ENCODE measurements around the gene PPTC7. TPM values are rescaled to one million over a fixed set of nuclear protein-coding genes. Genes with fewer than 3 reads are reported as not detected.

The PPTC7 gene
- total and polyA plus RNA-seq, 2 experiments from 2014 or later = 2.4 to 3.4 TPM

- H3K27me3 ChIP-seq (replicated peaks; ENCODE audit: insufficient read depth) = no peaks in the 10 kb centered on the region
- no peak for DNase-seq
- no peak overlapping the region for H3K4me2 ChIP-seq (ENCODE audit: unreplicated experiment)
Observed at GRCh38 chr12:110543252-110543959, 39.7 kb downstream of the PPTC7 start.

GRCh38 chr12:110540048-110540447, 43.1 kb downstream of the PPTC7 start:
- Histone ChIP-seq H3F3A (ENCODE audit: insufficient read depth) (peaks cover 21% of the 10 kb centered on the region), H3K4me2 (ENCODE audit: unreplicated experiment) (no peak overlapping the region), H3K27ac (no peak overlapping the region), H3K27me3 (replicated peaks; ENCODE audit: insufficient read depth) (no peaks in the 10 kb centered on the region), H3K9me2 (ENCODE audit: insufficient read depth) (no peaks in the 10 kb centered on the region), H4K20me1 (ENCODE audit: insufficient read depth) (0 out of 2 replicates have a peak, but pooled peaks cover 9% of the 10 kb centered on the region), H3K36me3 (ENCODE audit: low read depth) (peaks cover 16% of the 10 kb centered on the region; the same call in 1 of the 2 replicates), H3K4me1 (ENCODE audit: insufficient read depth) (peaks cover 3% of the 10 kb centered on the region; the same call in 1 of the 2 replicates), H3K79me2 (ENCODE audit: insufficient read depth) (0 out of 2 replicates have a peak, but pooled peaks cover 5% of the 10 kb centered on the region), H2AFZ (no peak overlapping the region), H3K9me3 (ENCODE audit: low read depth) (no peaks in the 10 kb centered on the region), H3K9ac (no peak overlapping the region), H3K4me3 (no peak overlapping the region)
- no peak for TF ChIP-seq EZH2 (IDR thresholded peaks at IDR 0.05; ENCODE audit: insufficient read depth, poor library complexity, severe bottlenecking)
- no peak for TF ChIP-seq EZH2phosphoT487 (IDR thresholded peaks at IDR 0.05; ENCODE audit: insufficient read depth, low read depth)
- DNase-seq = no peak
- WGBS, 2 experiments (ENCODE audit: low coverage in 1 of 2, low lambda C conversion rate in 2 of 2, missing lambda C conversion rate in 2 of 2) = 89 to 91% methylated on average over 7 to 8 of the region's 8 CpGs
- in situ Hi-C loops (cut with MboI) = no loop called here

More at GRCh38 chr12:110543252-110543959, 39.7 kb downstream of the PPTC7 start:
- WGBS, 2 experiments (ENCODE audit: low coverage in 1 of 2, low lambda C conversion rate in 2 of 2, missing lambda C conversion rate in 2 of 2) = 90% methylated on average over 7 of the region's 7 CpGs
- Histone ChIP-seq H3K36me3 (ENCODE audit: low read depth) (peaks cover 6% of the 10 kb centered on the region; the same call in 1 of the 2 replicates), H3K79me2 (ENCODE audit: insufficient read depth) (0 out of 2 replicates have a peak, but pooled peaks cover 5% of the 10 kb centered on the region), H4K20me1 (ENCODE audit: insufficient read depth) (peaks cover 24% of the 10 kb centered on the region), H3K4me3 (no peak overlapping the region), H3K4me1 (ENCODE audit: insufficient read depth) (peaks cover 22% of the 10 kb centered on the region), H3K9ac (no peak overlapping the region), H3K9me3 (ENCODE audit: low read depth) (no peaks in the 10 kb centered on the region), H3K27ac (no peak overlapping the region), H2AFZ (no peak overlapping the region), H3F3A (ENCODE audit: insufficient read depth) (peaks cover 46% of the 10 kb centered on the region), H3K9me2 (ENCODE audit: insufficient read depth) (no peaks in the 10 kb centered on the region)
- in situ Hi-C loops (cut with MboI) = no loop called here
- TF ChIP-seq EZH2phosphoT487 (IDR thresholded peaks at IDR 0.05; ENCODE audit: insufficient read depth, low read depth) (no peak), EZH2 (IDR thresholded peaks at IDR 0.05; ENCODE audit: insufficient read depth, poor library complexity, severe bottlenecking) (no peak)

GRCh38 chr12:110538869-110539622, 44.1 kb downstream of the PPTC7 start:
- H3K4me1 ChIP-seq (ENCODE audit: insufficient read depth) = no peaks in the 10 kb centered on the region
- in situ Hi-C loops (cut with MboI) = no loop called here
- no peak for DNase-seq
- H3K4me2 ChIP-seq (ENCODE audit: unreplicated experiment) = no peak overlapping the region
- no peak overlapping the region for H3K27ac ChIP-seq
- WGBS, 2 experiments (ENCODE audit: low coverage in 1 of 2, low lambda C conversion rate in 2 of 2, missing lambda C conversion rate in 2 of 2) = 97 to 98% methylated on average over 5 of the region's 5 CpGs
- no peaks in the 10 kb centered on the region for H3K9me2 ChIP-seq (ENCODE audit: insufficient read depth)
- H3K27me3 ChIP-seq (replicated peaks; ENCODE audit: insufficient read depth) = no peaks in the 10 kb centered on the region
- peaks cover 16% of the 10 kb centered on the region; the same call in 1 of the 2 replicates for H3K36me3 ChIP-seq (ENCODE audit: low read depth)
- H3K9ac ChIP-seq = no peak overlapping the region
- H3K9me3 ChIP-seq (ENCODE audit: low read depth) = no peaks in the 10 kb centered on the region
- H3K4me3 ChIP-seq = no peak overlapping the region
- 0 out of 2 replicates have a peak, but pooled peaks cover 5% of the 10 kb centered on the region for H4K20me1 ChIP-seq (ENCODE audit: insufficient read depth)
- peaks cover 11% of the 10 kb centered on the region for H3F3A ChIP-seq (ENCODE audit: insufficient read depth)
- TF ChIP-seq EZH2 (IDR thresholded peaks at IDR 0.05; ENCODE audit: insufficient read depth, poor library complexity, severe bottlenecking) (no peak), EZH2phosphoT487 (IDR thresholded peaks at IDR 0.05; ENCODE audit: insufficient read depth, low read depth) (no peak)
- 0 out of 2 replicates have a peak, but pooled peaks cover 5% of the 10 kb centered on the region for H3K79me2 ChIP-seq (ENCODE audit: insufficient read depth)
- no peak overlapping the region for H2AFZ ChIP-seq

GRCh38 chr12:110537605-110538409, 45.3 kb downstream of the PPTC7 start:
- DNase-seq = no peak

More at GRCh38 chr12:110537605-110538409, 45.3 kb downstream of the PPTC7 start:
- Histone ChIP-seq H3K9me3 (ENCODE audit: low read depth) (no peaks in the 10 kb centered on the region), H3K4me1 (ENCODE audit: insufficient read depth) (no peaks in the 10 kb centered on the region), H3F3A (ENCODE audit: insufficient read depth) (peaks cover 1% of the 10 kb centered on the region; the same call in 1 of the 2 replicates), H3K36me3 (ENCODE audit: low read depth) (peaks cover 16% of the 10 kb centered on the region; the same call in 1 of the 2 replicates), H3K4me3 (no peak overlapping the region), H3K79me2 (ENCODE audit: insufficient read depth) (0 out of 2 replicates have a peak, but pooled peaks cover 5% of the 10 kb centered on the region), H4K20me1 (ENCODE audit: insufficient read depth) (no peaks in the 10 kb centered on the region), H2AFZ (no peak overlapping the region), H3K27ac (no peak overlapping the region), H3K9me2 (ENCODE audit: insufficient read depth) (no peaks in the 10 kb centered on the region), H3K27me3 (replicated peaks; ENCODE audit: insufficient read depth) (no peaks in the 10 kb centered on the region), H3K9ac (no peak overlapping the region), H3K4me2 (ENCODE audit: unreplicated experiment) (no peak overlapping the region)
- no peak for TF ChIP-seq EZH2phosphoT487 (IDR thresholded peaks at IDR 0.05; ENCODE audit: insufficient read depth, low read depth)
- TF ChIP-seq EZH2 (IDR thresholded peaks at IDR 0.05; ENCODE audit: insufficient read depth, poor library complexity, severe bottlenecking) = no peak
- 95 to 98% methylated on average over 8 to 9 of the region's 9 CpGs for WGBS, 2 experiments (ENCODE audit: low coverage in 1 of 2, low lambda C conversion rate in 2 of 2, missing lambda C conversion rate in 2 of 2)
- in situ Hi-C loops (cut with MboI) = no loop called here
